Activated naive CD8-positive, alpha-beta T cell treated with anti-CD3 and anti-CD28 coated beads for 36 hours (primary cell): ENCODE measurements around the gene GYS1. TPM values are rescaled to one million over a fixed set of nuclear protein-coding genes. Genes with fewer than 3 reads are reported as not detected.
"Not testable (repeated sequence)": the region's sequence is repeated elsewhere in the genome, so short reads cannot be mapped to it uniquely, and the experiment has no call there.

ENCODE experiments used
- DNase-seq: peaks from one replicate; pipeline ENCODE4 v3.0.0; 2021
- H3K27ac Mint-ChIP-seq: one replicate; pipeline ENCODE4 v1.8.0; 2022; ENCODE audit warnings: mild to moderate bottlenecking, moderate library complexity, mixed read lengths
- H3K27me3 Mint-ChIP-seq: one replicate; pipeline ENCODE4 v1.8.0; 2022; ENCODE audit warnings: mild to moderate bottlenecking, mixed read lengths
- H3K36me3 Mint-ChIP-seq: one replicate; pipeline ENCODE4 v1.8.0; 2021; ENCODE audit warnings: mild to moderate bottlenecking, mixed read lengths
- H3K4me1 Mint-ChIP-seq: one replicate; pipeline ENCODE4 v1.8.0; 2021; ENCODE audit warnings: mixed read lengths
- H3K4me3 Mint-ChIP-seq: one replicate; pipeline ENCODE4 v1.8.0; 2022; ENCODE audit warnings: mild to moderate bottlenecking, moderate library complexity, mixed read lengths
- H3K9me3 Mint-ChIP-seq: one replicate; pipeline ENCODE4 v1.8.0; 2022; ENCODE audit warnings: mixed read lengths
- total RNA-seq, 2 experiments: library from RNA; stranded (reverse); gene quantifications; one replicate each; pipeline ENCODE4 v1.2.3, GENCODE V29; 2021

GYS1 gene
- total RNA-seq, 2 experiments from 2014 or later = 48.9 to 57.6 TPM

GRCh38 chr19:49020931-49021895, 28.1 kb upstream of the GYS1 start:
- Mint-ChIP-seq H3K4me3 (no peak overlapping the region), H3K36me3 (no peaks in the 10 kb centered on the region)
- DNase-seq = peak; percentile 17

GRCh38 chr19:49020342-49020741, 27.2 kb upstream of the GYS1 start:
- no peak overlapping the region for H3K4me3 Mint-ChIP-seq
- no peaks in the 10 kb centered on the region for H3K9me3 Mint-ChIP-seq
- no peaks in the 10 kb centered on the region for H3K36me3 Mint-ChIP-seq
- no peak for DNase-seq
- peaks cover 19% of the 10 kb centered on the region for H3K4me1 Mint-ChIP-seq
- H3K27ac Mint-ChIP-seq = no peak overlapping the region
- H3K27me3 Mint-ChIP-seq = peaks cover 19% of the 10 kb centered on the region

More at GRCh38 chr19:49020931-49021895, 28.1 kb upstream of the GYS1 start:
- peaks cover 19% of the 10 kb centered on the region for H3K4me1 Mint-ChIP-seq
- peaks cover 19% of the 10 kb centered on the region for H3K27me3 Mint-ChIP-seq
- H3K9me3 Mint-ChIP-seq = no peaks in the 10 kb centered on the region
- H3K27ac Mint-ChIP-seq = peak overlapping the region; percentile 12

GRCh38 chr19:49019242-49019932, 26.3 kb upstream of the GYS1 start:
- H3K27me3 Mint-ChIP-seq = peaks cover 19% of the 10 kb centered on the region
- H3K9me3 Mint-ChIP-seq = no peaks in the 10 kb centered on the region
- H3K27ac Mint-ChIP-seq = no peak overlapping the region
- H3K4me1 Mint-ChIP-seq = peaks cover 19% of the 10 kb centered on the region
- peak overlapping the region; percentile 74 for H3K4me3 Mint-ChIP-seq
- H3K36me3 Mint-ChIP-seq = no peaks in the 10 kb centered on the region
- DNase-seq = peak; percentile 58

GRCh38 chr19:49018388-49019241, 25.5 kb upstream of the GYS1 start:
- peak; percentile 23 for DNase-seq
- Mint-ChIP-seq H3K4me1 (peaks cover 19% of the 10 kb centered on the region), H3K4me3 (peak overlapping the region; percentile 74), H3K27me3 (peaks cover 19% of the 10 kb centered on the region)
- not testable (repeated sequence) for H3K36me3 Mint-ChIP-seq, H3K27ac Mint-ChIP-seq, H3K9me3 Mint-ChIP-seq

GRCh38 chr19:49017666-49018351, 24.7 kb upstream of the GYS1 start:
- Mint-ChIP-seq H3K36me3 (peaks cover 3% of the 10 kb centered on the region), H3K27me3 (peaks cover 19% of the 10 kb centered on the region), H3K27ac (no peak overlapping the region), H3K4me1 (peaks cover 19% of the 10 kb centered on the region), H3K4me3 (peak overlapping the region; percentile 13), H3K9me3 (no peaks in the 10 kb centered on the region)
- peak; percentile 76 for DNase-seq

- H3K4me1 Mint-ChIP-seq = peaks cover 19% of the 10 kb centered on the region
- no peaks in the 10 kb centered on the region for H3K9me3 Mint-ChIP-seq
- H3K27ac Mint-ChIP-seq = no peak within 1 kb of the TSS
- DNase-seq = no peak
- peak within 1 kb of the TSS; percentile 13 for H3K4me3 Mint-ChIP-seq
- H3K36me3 Mint-ChIP-seq = peaks cover 5% of the 10 kb centered on the region
- H3K27me3 Mint-ChIP-seq = peaks cover 19% of the 10 kb centered on the region
Measured at GRCh38 chr19:49017041-49017665, 24.0 kb upstream of the GYS1 start, which contains the start of gene LHB. Gene LHB, minus strand, starts transcription at chr19:49017091. Its CDS starts 10 bp downstream, at chr19:49017081.

- no peaks in the 10 kb centered on the region for H3K9me3 Mint-ChIP-seq
- H3K27ac Mint-ChIP-seq = no peak overlapping the region
- no peak overlapping the region for H3K4me3 Mint-ChIP-seq
- no peak for DNase-seq
- peaks cover 5% of the 10 kb centered on the region for H3K36me3 Mint-ChIP-seq
- peaks cover 13% of the 10 kb centered on the region for H3K4me1 Mint-ChIP-seq
- H3K27me3 Mint-ChIP-seq = peaks cover 19% of the 10 kb centered on the region
Measured at GRCh38 chr19:49016067-49016839, 23.1 kb upstream of the GYS1 start.

- Mint-ChIP-seq H3K27me3 (peaks cover 15% of the 10 kb centered on the region), H3K36me3 (peaks cover 7% of the 10 kb centered on the region), H3K9me3 (no peaks in the 10 kb centered on the region), H3K4me1 (peaks cover 11% of the 10 kb centered on the region), H3K4me3 (no peak overlapping the region), H3K27ac (no peak overlapping the region)
- no peak for DNase-seq
Measured at GRCh38 chr19:49014870-49015255, 21.8 kb upstream of the GYS1 start.

GRCh38 chr19:49014123-49014869, 21.2 kb upstream of the GYS1 start:
- H3K4me1 Mint-ChIP-seq = peaks cover 10% of the 10 kb centered on the region
- peak overlapping the region; percentile 21 for H3K27ac Mint-ChIP-seq
- DNase-seq = no peak
- peaks cover 7% of the 10 kb centered on the region for H3K36me3 Mint-ChIP-seq
- H3K4me3 Mint-ChIP-seq = no peak overlapping the region
- H3K9me3 Mint-ChIP-seq = no peaks in the 10 kb centered on the region
- peaks cover 9% of the 10 kb centered on the region for H3K27me3 Mint-ChIP-seq

- no peaks in the 10 kb centered on the region for H3K4me1 Mint-ChIP-seq
- H3K4me3 Mint-ChIP-seq = no peak overlapping the region
- peaks cover 12% of the 10 kb centered on the region for H3K36me3 Mint-ChIP-seq
- no peaks in the 10 kb centered on the region for H3K9me3 Mint-ChIP-seq
- no peaks in the 10 kb centered on the region for H3K27me3 Mint-ChIP-seq
- no peak for DNase-seq
- no peak overlapping the region for H3K27ac Mint-ChIP-seq
Measured at GRCh38 chr19:49011194-49011593, 18.1 kb upstream of the GYS1 start.

GRCh38 chr19:49010453-49010852, 17.3 kb upstream of the GYS1 start:
- Mint-ChIP-seq H3K36me3 (peaks cover 13% of the 10 kb centered on the region), H3K4me1 (no peaks in the 10 kb centered on the region), H3K27ac (no peak overlapping the region), H3K27me3 (no peaks in the 10 kb centered on the region), H3K4me3 (no peak overlapping the region), H3K9me3 (no peaks in the 10 kb centered on the region)
- DNase-seq = no peak

- no peaks in the 10 kb centered on the region for H3K27me3 Mint-ChIP-seq
- no peaks in the 10 kb centered on the region for H3K4me1 Mint-ChIP-seq
- no peak overlapping the region for H3K4me3 Mint-ChIP-seq
- DNase-seq = no peak
- peaks cover 13% of the 10 kb centered on the region for H3K36me3 Mint-ChIP-seq
- H3K9me3 Mint-ChIP-seq = no peaks in the 10 kb centered on the region
- no peak overlapping the region for H3K27ac Mint-ChIP-seq
Measured at GRCh38 chr19:49009828-49010227, 16.7 kb upstream of the GYS1 start.

GRCh38 chr19:49006905-49007304, 13.8 kb upstream of the GYS1 start:
- Mint-ChIP-seq H3K9me3 (no peaks in the 10 kb centered on the region), H3K4me3 (no peak overlapping the region), H3K4me1 (no peaks in the 10 kb centered on the region), H3K27me3 (no peaks in the 10 kb centered on the region), H3K27ac (no peak overlapping the region), H3K36me3 (peaks cover 20% of the 10 kb centered on the region)
- no peak for DNase-seq
